HUDEP-2 (cell line): ENCODE results near the gene POLK.
"Not testable (repeated sequence)": the region's sequence is repeated elsewhere in the genome, so short reads cannot be mapped to it uniquely, and the experiment has no call there.

Source experiments
- DNase-seq, 76 experiments: peaks; one replicate each; lab custom pipeline; 2025; ENCODE audit not compliant: unreplicated experiment in 76 of 76; lab: John Stamatoyannopoulos, UW

POLK gene

GRCh38 chr5:75603371-75603770 lies 91.7 kb downstream of the POLK start:
- no peak for DNase-seq

DNA sequence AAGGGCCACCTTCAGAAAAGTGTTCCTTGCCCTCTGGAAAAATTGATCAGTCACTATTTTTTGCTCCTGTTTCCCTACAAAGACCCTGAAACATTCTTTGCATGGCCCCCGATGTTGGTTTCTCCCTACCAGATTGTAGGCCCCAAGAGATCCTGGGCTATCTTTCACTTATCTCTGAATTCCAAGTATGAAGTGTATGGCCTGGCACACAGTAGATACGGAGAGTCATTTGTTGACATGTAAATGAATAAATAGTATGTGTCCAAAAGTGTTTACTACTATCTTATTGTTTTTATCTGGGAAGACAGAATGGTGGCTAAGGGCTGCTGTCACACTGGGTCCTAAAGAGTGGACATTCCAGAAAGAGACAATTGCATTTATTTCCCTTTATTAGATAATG lies 92.1 kb downstream of the POLK start:
- no peak for DNase-seq

DNA sequence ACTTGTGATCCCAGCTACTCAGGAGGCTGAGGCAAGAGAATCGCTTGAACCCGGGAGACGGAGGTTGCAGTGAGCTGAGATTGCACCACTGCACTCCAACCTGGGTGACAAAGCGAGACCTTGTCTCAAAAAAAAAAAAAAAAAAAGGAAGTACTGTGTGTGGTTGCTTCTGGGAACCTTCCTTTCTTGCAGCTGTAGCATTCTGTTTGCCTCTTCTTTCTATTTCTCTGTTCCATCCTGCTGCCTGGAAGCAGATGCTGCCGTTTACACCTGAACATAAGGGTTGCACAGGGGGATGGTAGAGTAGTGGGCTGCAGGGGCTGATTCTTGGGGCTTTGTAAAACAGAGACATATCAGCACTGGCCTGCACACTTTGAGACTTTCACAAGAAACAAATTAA lies 95.7 kb downstream of the POLK start:
- not testable (repeated sequence) for DNase-seq

DNA sequence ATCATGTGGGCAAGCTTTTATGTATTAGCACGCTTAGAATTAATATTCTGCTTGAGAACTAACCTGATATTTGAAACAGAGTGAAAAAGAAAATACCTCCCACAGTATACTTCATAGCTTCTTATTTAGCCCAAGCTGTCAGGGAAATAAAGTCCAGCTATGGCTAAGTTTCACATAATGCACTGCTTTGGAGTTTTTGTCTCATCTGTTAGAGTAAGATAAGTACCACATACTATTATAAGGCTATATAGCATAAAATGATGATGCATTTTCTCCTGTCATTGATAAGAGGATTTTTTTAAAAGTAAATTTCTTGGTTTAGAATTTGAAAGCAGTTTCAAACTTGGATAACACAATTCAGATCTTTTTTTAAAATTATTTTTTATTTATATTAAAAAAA lies 97.2 kb downstream of the POLK start:
- no peak for DNase-seq

- no peak for DNase-seq
Measured at GRCh38 chr5:75610201-75610600, 98.5 kb downstream of the POLK start.

DNA sequence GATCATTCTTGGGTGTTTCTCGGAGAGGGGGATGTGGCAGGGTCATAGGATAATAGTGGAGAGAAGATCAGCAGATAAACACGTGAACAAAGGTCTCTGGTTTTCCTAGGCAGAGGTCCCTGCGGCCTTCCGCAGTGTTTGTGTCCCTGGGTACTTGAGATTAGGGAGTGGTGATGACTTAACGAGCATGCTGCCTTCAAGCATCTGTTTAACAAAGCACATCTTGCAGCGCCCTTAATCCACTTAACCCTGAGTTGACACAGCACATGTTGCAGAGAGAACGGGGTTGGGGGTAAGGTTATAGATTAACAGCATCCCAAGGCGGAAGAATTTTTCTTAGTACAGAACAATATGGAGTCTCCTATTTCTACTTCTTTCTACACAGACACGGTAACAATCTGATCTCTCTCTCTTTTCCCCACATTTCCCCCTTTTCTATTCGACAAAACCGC lies 99.2 kb downstream of the POLK start:
- peak in 2 of 76 experiments; percentile 6 to 12 for DNase-seq

DNA sequence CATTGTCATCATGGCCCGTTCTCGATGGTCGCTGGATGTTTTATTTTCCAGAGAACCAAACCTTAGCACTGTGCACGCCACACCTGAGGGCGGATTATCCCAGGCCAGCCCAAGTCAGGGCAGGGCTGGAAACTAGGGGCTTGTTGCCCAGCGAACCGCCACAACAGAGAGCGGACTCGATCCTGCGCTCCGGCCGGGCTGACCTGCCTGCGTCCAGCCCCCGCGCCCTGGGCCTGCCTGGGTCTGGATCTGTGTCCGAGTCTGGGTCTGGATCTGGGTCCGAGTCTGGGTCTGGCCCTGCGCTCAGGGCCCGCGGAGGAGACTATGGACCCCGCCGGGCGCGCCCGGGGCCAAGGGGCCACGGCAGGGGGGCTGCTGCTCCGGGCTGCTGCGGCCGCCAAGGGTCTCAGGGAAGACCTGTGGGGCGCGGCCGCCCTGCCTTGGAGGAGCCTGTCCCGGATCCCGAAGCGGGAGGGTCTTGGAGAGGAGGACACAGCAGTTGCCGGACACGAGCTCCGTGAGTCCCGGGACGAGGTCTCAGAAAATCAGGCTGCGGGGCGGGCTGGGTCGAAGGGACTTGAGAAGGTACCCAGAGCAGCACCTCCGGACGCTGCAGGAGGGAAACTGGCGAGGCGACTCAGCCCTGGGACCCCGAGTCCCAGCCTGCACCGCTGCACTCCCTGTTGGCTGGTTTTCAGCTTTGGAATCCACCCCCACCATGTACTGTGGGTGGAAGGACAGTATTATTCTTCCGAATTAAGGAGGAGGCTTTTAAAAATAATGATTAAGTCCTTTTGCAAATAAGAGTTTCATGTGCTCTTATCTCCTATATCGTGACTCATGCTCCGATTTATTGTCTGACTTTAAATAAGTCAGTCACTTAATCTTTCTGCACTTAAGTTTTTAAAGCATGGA lies 99.9 kb downstream of the POLK start, which contains the start of gene ANKDD1B:
TSS of gene ANKDD1B (plus strand) at position 143 of the 915 bp plus-strand sequence. CDS start at position 325, 182 bp downstream.
- peak in 1 of 76 experiments; percentile 7 for DNase-seq

GRCh38 chr5:75612226-75612569 lies 100.5 kb downstream of the POLK start:
- DNase-seq, result no peak

GRCh38 chr5:75612901-75613300 lies 101.2 kb downstream of the POLK start:
- DNase-seq, result no peak

DNA sequence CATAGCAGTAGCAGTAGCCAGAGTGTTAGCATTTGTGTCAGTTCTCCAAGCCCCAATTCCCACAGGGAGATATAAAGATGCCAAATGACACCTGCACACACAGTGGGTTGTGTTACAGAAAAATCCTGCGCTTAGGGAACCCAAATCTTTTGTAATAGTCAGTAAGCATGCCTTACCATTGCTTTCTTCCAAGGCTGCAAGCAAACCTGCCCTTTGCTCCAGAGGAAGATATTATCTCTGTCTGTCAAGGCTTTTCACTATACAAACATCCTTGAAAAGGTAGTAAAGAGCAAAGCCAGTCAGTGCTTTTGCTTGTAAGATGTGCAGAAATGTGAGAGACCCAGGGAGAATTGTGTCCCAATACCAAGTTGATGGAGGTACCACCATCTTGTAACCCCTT lies 102.5 kb downstream of the POLK start:
- DNase-seq, result no peak

DNA sequence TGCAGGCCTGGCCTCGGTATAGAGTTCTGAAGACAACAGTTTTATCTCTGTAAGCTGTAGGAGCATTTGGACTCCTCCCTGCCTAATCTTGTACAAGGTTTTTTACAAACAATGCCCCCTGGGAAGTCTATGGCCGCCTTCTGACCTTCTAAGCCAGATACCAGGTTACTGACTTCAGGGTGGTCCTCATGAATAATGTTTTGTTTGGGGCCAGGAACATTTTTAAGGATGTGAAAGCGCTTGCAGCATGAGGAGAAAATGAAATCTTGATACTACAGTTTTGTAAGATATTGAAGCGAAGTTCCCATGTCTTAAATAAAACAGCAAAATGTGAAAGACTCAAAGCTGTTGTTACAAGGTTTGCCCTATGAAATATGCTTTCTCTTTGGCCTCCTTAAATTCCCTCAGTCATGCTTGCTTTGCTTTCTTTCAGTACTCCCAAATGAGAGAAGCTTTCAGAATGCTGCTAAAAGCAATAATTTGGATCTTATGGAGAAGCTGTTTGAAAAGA lies 104.7 kb downstream of the POLK start:
- DNase-seq, result peak in 10 of 76 experiments; percentile 4 to 33 (median 19)

GRCh38 chr5:75616971-75617621 lies 105.4 kb downstream of the POLK start:
- peak in 6 of 76 experiments; percentile 9 to 25 (median 12) for DNase-seq

GRCh38 chr5:75617736-75618352 lies 106.2 kb downstream of the POLK start:
- no peak for DNase-seq

GRCh38 chr5:75620184-75620959 lies 108.7 kb downstream of the POLK start:
- peak in 16 of 76 experiments; percentile 4 to 54 (median 17) for DNase-seq

DNA sequence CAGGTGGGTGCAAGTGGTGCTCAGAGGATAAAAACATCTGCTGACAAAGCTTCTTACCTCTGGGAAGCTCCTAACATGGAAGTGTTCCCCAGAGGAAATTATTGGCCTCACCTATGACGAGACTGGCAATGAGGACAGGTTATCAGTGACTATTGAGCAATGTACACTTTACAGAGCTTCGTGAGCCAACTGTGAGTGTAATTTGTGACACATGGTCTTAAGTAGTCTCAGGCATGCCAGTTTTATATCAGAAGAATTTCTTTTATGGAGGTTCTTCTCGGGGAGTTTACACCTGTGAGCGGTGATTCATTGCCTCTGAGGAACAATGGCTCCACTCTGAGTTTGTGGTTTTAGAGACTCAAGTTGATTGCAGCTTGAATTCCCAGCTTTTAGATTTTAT lies 110.9 kb downstream of the POLK start:
- DNase-seq, result no peak

GRCh38 chr5:75623846-75624245 lies 112.2 kb downstream of the POLK start:
- DNase-seq, result no peak

- DNase-seq, result no peak
Measured at GRCh38 chr5:75626959-75627358, 115.3 kb downstream of the POLK start.

DNA sequence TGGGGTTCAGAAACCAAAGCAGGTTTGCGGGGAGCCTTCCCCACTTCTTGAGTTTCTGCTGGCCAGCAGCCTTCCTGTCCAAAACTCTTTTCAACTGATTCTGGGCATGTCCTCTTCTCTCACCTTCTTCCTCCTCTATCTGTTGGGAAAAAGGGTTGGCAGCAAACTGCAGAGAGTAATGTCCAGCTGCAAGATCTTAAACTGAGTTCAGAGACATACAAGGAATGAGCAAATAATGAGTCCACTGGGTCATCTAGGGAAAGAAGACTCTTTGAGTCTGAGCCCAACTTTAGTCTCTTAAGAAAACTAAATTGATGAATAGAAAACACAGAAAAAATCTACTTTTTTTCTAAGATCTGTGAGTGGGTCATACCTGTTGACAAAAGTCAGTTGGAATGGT lies 116.1 kb downstream of the POLK start:
- DNase-seq, result no peak

GRCh38 chr5:75630875-75631274 lies 119.2 kb downstream of the POLK start:
- no peak for DNase-seq

GRCh38 chr5:75632321-75632720 lies 120.6 kb downstream of the POLK start:
- DNase-seq, result no peak
